SK-N-SH (cell line): ENCODE data around the gene MTHFD1L. TPM values are rescaled to one million over a fixed set of nuclear protein-coding genes. Genes with fewer than 3 reads are reported as not detected.

Source experiments
- CTCF ChIA-PET: fragments of 300-600, 350-600 bp; formaldehyde crosslinking; extraction: SDS; loops from one replicate; lab custom pipeline; 2021; lab: Yijun Ruan, JAX
- POLR2A ChIA-PET: fragments of 350-600 bp; sonication (Branson Sonifier 250); formaldehyde crosslinking; extraction: SDS; loops from one replicate; lab custom pipeline; 2020; ENCODE audit warnings: antibody characterized with exemption, inconsistent platforms; lab: Yijun Ruan, JAX
- DNase-seq: peaks from one replicate; pipeline ENCODE4 v3.0.0; 2012
- H2AFZ ChIP-seq: fragments of 200-600 bp; sonication (generic); 2 replicates; pipeline ENCODE4 v1.8.1; 2016; ENCODE audit warnings: antibody characterized with exemption, mild to moderate bottlenecking, low read depth
- H3F3A ChIP-seq: fragments of 200-600 bp; sonication (generic); replicated peaks from 2 replicates; pipeline ENCODE3; 2016; ENCODE audit warnings: antibody characterized with exemption, mild to moderate bottlenecking; ENCODE audit not compliant: insufficient read depth
- H3K27ac ChIP-seq, 2 experiments: fragments of 200-500 bp in 1 of 2; fragments of 200-600 bp in 1 of 2; sonication (Bioruptor generic) in 1 of 2; sonication (generic), shearing (Covaris generic) in 1 of 2; 2 replicates each; pipeline versions ENCODE4 v1.5.1 to v1.6.1; 2014 to 2016; ENCODE audit warnings: low read depth in 2 of 2, inconsistent platforms in 1 of 2, low read length in 1 of 2, mild to moderate bottlenecking in 1 of 2, mixed read lengths in 1 of 2
- H3K27me3 ChIP-seq: fragments of 200-600 bp; sonication (generic), shearing (Covaris generic); 2 replicates; pipeline ENCODE4 v1.6.1; 2016; ENCODE audit warnings: mixed run types; ENCODE audit not compliant: insufficient read depth
- H3K36me3 ChIP-seq, 2 experiments: fragments of 200-500 bp in 1 of 2; fragments of 200-600 bp in 1 of 2; sonication (Bioruptor generic) in 1 of 2; sonication (generic) in 1 of 2; replicated peaks in 1 of 2; 2 replicates each; pipeline versions ENCODE3 to v1.5.1; 2014 to 2016; ENCODE audit warnings: low read length in 1 of 2, mild to moderate bottlenecking in 1 of 2; ENCODE audit not compliant: insufficient read depth in 2 of 2, control insufficient read depth in 1 of 2
- H3K4me1 ChIP-seq, 2 experiments: fragments of 200-500 bp in 1 of 2; fragments of 200-600 bp in 1 of 2; sonication (Bioruptor generic) in 1 of 2; sonication (generic), shearing (Covaris generic) in 1 of 2; 2 replicates each; pipeline versions ENCODE4 v1.5.1 to v1.6.1; 2014 to 2016; ENCODE audit warnings: low read depth in 1 of 2, low read length in 1 of 2, mixed run types in 1 of 2; ENCODE audit not compliant: insufficient read depth in 2 of 2, control insufficient read depth in 1 of 2
- H3K4me2 ChIP-seq: fragments of 200-600 bp; sonication (generic), shearing (Covaris generic); 2 replicates; pipeline ENCODE4 v1.6.1; 2017; ENCODE audit warnings: mixed run types
- H3K4me3 ChIP-seq, 2 experiments: fragments of 200-500 bp in 1 of 2; fragments of 200-600 bp in 1 of 2; sonication (Bioruptor generic) in 1 of 2; sonication (generic), shearing (Covaris generic) in 1 of 2; 2 replicates each; pipeline versions ENCODE4 v1.5.1 to v1.8.1; 2014 to 2016; ENCODE audit warnings: low read depth in 2 of 2, inconsistent platforms in 1 of 2, low read length in 1 of 2, mild to moderate bottlenecking in 1 of 2, mixed read lengths in 1 of 2, moderate library complexity in 1 of 2
- H3K79me2 ChIP-seq: fragments of 200-600 bp; sonication (generic); 2 replicates; pipeline ENCODE4 v1.8.1; 2017; ENCODE audit warnings: mild to moderate bottlenecking; ENCODE audit not compliant: insufficient read depth
- H3K9ac ChIP-seq: fragments of 200-600 bp; sonication (generic); 2 replicates; pipeline ENCODE4 v1.6.1; 2017; ENCODE audit warnings: mixed run types
- H3K9me2 ChIP-seq: fragments of 200-600 bp; sonication (generic); 2 replicates; pipeline ENCODE4 v1.6.1; 2017; ENCODE audit warnings: mixed run types
- H3K9me3 ChIP-seq: fragments of 200-600 bp; sonication (generic); 2 replicates; pipeline ENCODE4 v1.6.1; 2017; ENCODE audit warnings: mixed run types, mild to moderate bottlenecking, moderate library complexity
- H4K20me1 ChIP-seq: fragments of 200-600 bp; sonication (generic); 2 replicates; pipeline ENCODE4 v1.6.1; 2017; ENCODE audit warnings: mild to moderate bottlenecking, mixed run types; ENCODE audit not compliant: insufficient read depth
- CTCF ChIP-seq: fragments of 200-600 bp; sonication (generic); IDR thresholded peaks from 2 replicates; pipeline ENCODE4 v1.6.1; 2017; ENCODE audit warnings: antibody characterized with exemption, mild to moderate bottlenecking, moderate library complexity
- EP300 ChIP-seq, 2 experiments: IDR thresholded peaks; 2 replicates each; pipeline versions ENCODE4 v1.4.0 to v1.6.1; 2012; ENCODE audit warnings: borderline replicate concordance in 1 of 2, low read depth in 1 of 2, low read length in 1 of 2
- FOXM1 ChIP-seq: IDR thresholded peaks from 2 replicates; pipeline ENCODE4 v1.4.0; 2012; ENCODE audit warnings: low read depth, mild to moderate bottlenecking
- GABPA ChIP-seq: IDR thresholded peaks from 2 replicates; pipeline ENCODE4 v1.4.0; 2012; ENCODE audit warnings: low read depth, mild to moderate bottlenecking
- MEF2A ChIP-seq: IDR thresholded peaks from 2 replicates; pipeline ENCODE4 v1.4.0; 2012; ENCODE audit warnings: low read depth, borderline replicate concordance
- RAD21 ChIP-seq: IDR thresholded peaks from 2 replicates; pipeline ENCODE4 v1.6.1; 2012; ENCODE audit warnings: mild to moderate bottlenecking, low read length
- SIN3A ChIP-seq: IDR thresholded peaks from 2 replicates; pipeline ENCODE4 v1.6.1; 2012; ENCODE audit warnings: low read depth, mild to moderate bottlenecking, low read length, moderate library complexity, borderline replicate concordance
- YY1 ChIP-seq: IDR thresholded peaks from 2 replicates; pipeline ENCODE4 v1.4.0; 2012; ENCODE audit warnings: low read depth, mild to moderate bottlenecking
- WGBS: methylation state at CpG from one replicate; pipeline ENCODE4 v1.1.6; 2017; ENCODE audit warnings: low lambda C conversion rate; 5-methylcytosine and 5-hydroxymethylcytosine counted together
- polyA plus RNA-seq, 3 experiments: library from polyadenylated mRNA; depleted of rRNA; stranded (reverse); fragments of >200 nt; gene quantifications; 2 replicates each; pipeline ENCODE4 v1.2.3, GENCODE V29; 2012

The MTHFD1L gene
- polyA plus RNA-seq, 1 of the 3 experiments (the other 2 are of a cell fraction) = 37.0 TPM

GRCh38 chr6:151075930-151076555, 210.5 kb downstream of the MTHFD1L start:
- TF ChIP-seq YY1 (no peak), MEF2A (no peak), GABPA (no peak)
- ChIA-PET CTCF (interaction anchor here (1.3 kb wide), 1 partner anchor 248 kb away, joined by 5 read pairs; no protein-coding TSS in a partner anchor), POLR2A (interaction anchor here (0.6 kb wide), 2 partner anchors 213 to 281 kb away, joined by 3 read pairs; no protein-coding TSS in a partner anchor)
- H3K27ac ChIP-seq = no peak overlapping the region
- no peak overlapping the region for H3K4me2 ChIP-seq
- H3K9me3 ChIP-seq = peaks cover 14% of the 10 kb centered on the region; the same call in 1 of the 2 replicates
- H3K36me3 ChIP-seq = peaks cover 3 to 60% of the 10 kb centered on the region in 2 experiments
- no peaks in the 10 kb centered on the region for H4K20me1 ChIP-seq
- WGBS = 98% methylated on average over 5 of the region's 5 CpGs
- H3K9ac ChIP-seq = no peak overlapping the region
- H3K9me2 ChIP-seq = no peaks in the 10 kb centered on the region
- peaks cover 10% of the 10 kb centered on the region for H3F3A ChIP-seq
- no peak overlapping the region for H3K4me3 ChIP-seq
- DNase-seq = no peak
- H3K4me1 ChIP-seq = peaks cover 0 to 3% of the 10 kb centered on the region in 2 experiments; a peak in 2 of 4 replicates
- peaks cover 3% of the 10 kb centered on the region; the same call in 1 of the 2 replicates for H3K79me2 ChIP-seq
- H3K27me3 ChIP-seq = no peaks in the 10 kb centered on the region
- H2AFZ ChIP-seq = no peak overlapping the region

- H3K9me2 ChIP-seq = no peaks in the 10 kb centered on the region
- no peak overlapping the region for H3K9ac ChIP-seq
- no peak overlapping the region for H3K4me2 ChIP-seq
- no peaks in the 10 kb centered on the region for H3K79me2 ChIP-seq
- H3K4me1 ChIP-seq = peaks cover 0 to 3% of the 10 kb centered on the region in 2 experiments; a peak in 1 of 4 replicates
- ChIA-PET POLR2A (no interaction called here), CTCF (no interaction called here)
- H3F3A ChIP-seq = peaks cover 10% of the 10 kb centered on the region
- H3K27me3 ChIP-seq = no peaks in the 10 kb centered on the region
- no peak for TF ChIP-seq CTCF
- TF ChIP-seq EP300 (IDR thresholded peaks at IDR 0.05; ENCODE audit: borderline replicate concordance in 1 of 2, low read depth in 1 of 2, low read length in 1 of 2) = no peak
- TF ChIP-seq FOXM1 = no peak
- H2AFZ ChIP-seq = no peak overlapping the region
- no peak for DNase-seq
- H3K36me3 ChIP-seq = peaks cover 3 to 42% of the 10 kb centered on the region in 2 experiments
- no peak overlapping the region for H3K27ac ChIP-seq
- no peaks in the 10 kb centered on the region for H4K20me1 ChIP-seq
- H3K9me3 ChIP-seq = peaks cover 14% of the 10 kb centered on the region; the same call in 1 of the 2 replicates
- no peak overlapping the region for H3K4me3 ChIP-seq
- 88% methylated on average over 6 of the region's 6 CpGs for WGBS
Measured at GRCh38 chr6:151078655-151079054, 213.2 kb downstream of the MTHFD1L start.

GRCh38 chr6:151081656-151082055, 216.2 kb downstream of the MTHFD1L start:
- no peaks in the 10 kb centered on the region for H3K9me2 ChIP-seq
- H3F3A ChIP-seq = no peaks in the 10 kb centered on the region
- H2AFZ ChIP-seq = no peak overlapping the region
- 72% methylated on average over 4 of the region's 4 CpGs for WGBS
- DNase-seq = no peak
- H3K9me3 ChIP-seq = peaks cover 3% of the 10 kb centered on the region; the same call in 1 of the 2 replicates
- peaks cover 0 to 3% of the 10 kb centered on the region in 2 experiments; a peak in 1 of 4 replicates for H3K4me1 ChIP-seq
- TF ChIP-seq RAD21 (no peak), CTCF (no peak), SIN3A (no peak)
- TF ChIP-seq, all 33 proteins: peak for 0
- no peaks in the 10 kb centered on the region for H4K20me1 ChIP-seq
- POLR2A ChIA-PET = no interaction called here
- H3K9ac ChIP-seq = no peak overlapping the region
- H3K4me2 ChIP-seq = no peak overlapping the region
- H3K27me3 ChIP-seq = no peaks in the 10 kb centered on the region
- CTCF ChIA-PET = interaction anchor here (0.8 to 1.4 kb wide), 2 partner anchors 72 to 253 kb away, joined by 3 read pairs; no protein-coding TSS in a partner anchor
- H3K79me2 ChIP-seq = no peaks in the 10 kb centered on the region
- H3K27ac ChIP-seq = no peak overlapping the region
- peaks cover 0 to 20% of the 10 kb centered on the region in 2 experiments for H3K36me3 ChIP-seq
- H3K4me3 ChIP-seq = no peak overlapping the region
